Small intestine (tissue), 16 donors: Measurements from ENCODE around the gene PLK2. TPM values are rescaled to one million over a fixed set of nuclear protein-coding genes. Genes with fewer than 3 reads are reported as not detected.

Experiments used
- DNase-seq, 2 donors: peaks; one replicate each; pipeline versions ENCODE4 v3.0.0 to v3.0.0-alpha.2; 2013
- FAIRE-seq: peaks from 2 replicates; lab custom pipeline; 2012; peaks lifted over from hg19 to GRCh38; lab: Jason Lieb, UNC
- H3K27ac ChIP-seq, 3 donors: one replicate each; pipeline ENCODE4 v1.5.1; 2013; ENCODE audit warnings: low read length in 2 of 3, mild to moderate bottlenecking in 2 of 3, control low read depth in 1 of 3, inconsistent platforms in 1 of 3, low read depth in 1 of 3, moderate library complexity in 1 of 3
- H3K27me3 ChIP-seq, 3 donors: one replicate each; pipeline ENCODE4 v1.6.1; 2013; ENCODE audit warnings: low read length in 3 of 3, inconsistent platforms in 1 of 3; ENCODE audit not compliant: control insufficient read depth in 3 of 3, insufficient read depth in 3 of 3
- H3K36me3 ChIP-seq, 3 donors: one replicate each; pipeline ENCODE4 v1.6.1; 2013; ENCODE audit warnings: low read length in 3 of 3, inconsistent platforms in 1 of 3, low read depth in 1 of 3, mild to moderate bottlenecking in 1 of 3, moderate library complexity in 1 of 3; ENCODE audit not compliant: control insufficient read depth in 3 of 3, insufficient read depth in 2 of 3
- H3K4me1 ChIP-seq, 3 donors: one replicate each; pipeline ENCODE4 v1.6.1; 2013; ENCODE audit warnings: low read length in 2 of 3, inconsistent platforms in 1 of 3, low read depth in 1 of 3, mild to moderate bottlenecking in 1 of 3, moderate library complexity in 1 of 3; ENCODE audit not compliant: control insufficient read depth in 3 of 3, insufficient read depth in 2 of 3
- H3K4me3 ChIP-seq, 3 donors: one replicate each; pipeline ENCODE4 v1.5.1; 2013; ENCODE audit warnings: low read length in 3 of 3, control low read depth in 1 of 3, inconsistent platforms in 1 of 3, low read depth in 1 of 3, mild to moderate bottlenecking in 1 of 3, moderate library complexity in 1 of 3
- H3K9me3 ChIP-seq, 2 donors: one replicate each; pipeline ENCODE4 v1.6.1; 2013; ENCODE audit warnings: low read depth in 1 of 2, low read length in 1 of 2; ENCODE audit not compliant: control insufficient read depth in 2 of 2, insufficient read depth in 1 of 2
- WGBS, 3 donors: extraction: QIAGEN DNeasy Blood & Tissue Kit; methylation state at CpG; one replicate each; pipeline ENCODE4 v1.1.7; 2013; 5-methylcytosine and 5-hydroxymethylcytosine counted together
- long read RNA-seq, 10 donors: transcript quantifications; one replicate each; lab custom pipeline, GENCODE V29; 2026
- polyA plus RNA-seq, 4 donors: library from polyadenylated mRNA; stranded (reverse) in 3 of 4; unstranded in 1 of 4; fragments of 200-250 nt in 3 of 4; fragments of 120-200 nt in 1 of 4; gene quantifications; one replicate each; pipeline versions ENCODE4 v1.2.1 to v1.2.3, GENCODE V29; 2013
- donor health status: healthy with polysubstance abuse.
- donor health status: control.
- donor health status: control.
- donor health status: Bipolar disorder and iron deficiency.
- donor health status: healthy.

PLK2 gene
- 10 to 100 TPM in 2 of 4 donors, 1 to 10 TPM in 2; 5.8 to 26.2 (median 9.7) TPM for polyA plus RNA-seq
- long read RNA-seq, donor 1, transcript PLK2-206 (2 exons, 625 nt), result major isoform, 10 of 14 reads
- long read RNA-seq, donor 1, partial matches to known transcripts, result 0 of 14 reads
- long read RNA-seq, donor 1, other reads (novel, unspliced or antisense), result 0 of 14 reads
- long read RNA-seq, donor 2, partial matches to known transcripts, result 0 of 2 reads
- long read RNA-seq, donor 2, other reads (novel, unspliced or antisense), result 0 of 2 reads
- long read RNA-seq, donor 3, transcript PLK2-206 (2 exons, 625 nt), result major isoform, 5 of 8 reads
- long read RNA-seq, donor 3, partial matches to known transcripts, result 0 of 8 reads
- long read RNA-seq, donor 3, other reads (novel, unspliced or antisense), result 0 of 8 reads
- long read RNA-seq, donor 4, partial matches to known transcripts, result 0 of 1 reads
- long read RNA-seq, donor 4, other reads (novel, unspliced or antisense), result 0 of 1 reads
- long read RNA-seq, donor 5, partial matches to known transcripts, result 0 of 4 reads
- long read RNA-seq, donor 5, other reads (novel, unspliced or antisense), result 0 of 4 reads
- long read RNA-seq, donor 6, partial matches to known transcripts, result 0 of 11 reads
- long read RNA-seq, donor 6, other reads (novel, unspliced or antisense), result 0 of 11 reads
- long read RNA-seq, donor 7, transcript PLK2-201 (14 exons, 2,960 nt), result minor isoform, 14 of 58 reads
- long read RNA-seq, donor 7, transcript PLK2-206 (2 exons, 625 nt), result major isoform, 26 of 58 reads
- long read RNA-seq, donor 7, partial matches to known transcripts, result 14 of 58 reads
- long read RNA-seq, donor 7, other reads (novel, unspliced or antisense), result 0 of 58 reads
- long read RNA-seq, donor 8, transcript PLK2-206 (2 exons, 625 nt), result major isoform, 7 of 10 reads
- long read RNA-seq, donor 8, partial matches to known transcripts, result 0 of 10 reads
- long read RNA-seq, donor 8, other reads (novel, unspliced or antisense), result 0 of 10 reads
- long read RNA-seq, donor 9, partial matches to known transcripts, result 0 of 1 reads
- long read RNA-seq, donor 9, other reads (novel, unspliced or antisense), result 0 of 1 reads
- long read RNA-seq, donor 10, transcript PLK2-206 (2 exons, 625 nt), result major isoform, 7 of 11 reads
- long read RNA-seq, donor 10, partial matches to known transcripts, result 0 of 11 reads
- long read RNA-seq, donor 10, other reads (novel, unspliced or antisense), result 0 of 11 reads

- H3K36me3 ChIP-seq, result peaks cover 0 to 5% (median 4%) of the 10 kb centered on the region in 3 donors
- H3K27me3 ChIP-seq, result peaks cover 0 to 10% (median 0%) of the 10 kb centered on the region in 3 donors
- FAIRE-seq, result no peak
- H3K4me1 ChIP-seq, result peaks cover 0 to 3% (median 0%) of the 10 kb centered on the region in 3 donors
- peaks cover 0 to 2% of the 10 kb centered on the region in 2 donors for H3K9me3 ChIP-seq
- peak; percentile 90 to 95 for DNase-seq
- peak within 1 kb of the TSS; percentile 68 to 93 (median 68) for H3K4me3 ChIP-seq
- 0 to 2% (median 1%) methylated on average over 70 to 89 of the region's 89 CpGs for WGBS, 3 donors
- peak within 1 kb of the TSS; percentile 84 to 100 (median 99) for H3K27ac ChIP-seq
Observed at GRCh38 chr5:58460002-58460731, at the start of gene PLK2. Gene PLK2, minus strand, starts transcription at chr5:58460086. Its CDS starts 127 bp downstream, at chr5:58459959.

- no peaks in the 10 kb centered on the region for H3K27me3 ChIP-seq
- no peaks in the 10 kb centered on the region for H3K36me3 ChIP-seq
- no peaks in the 10 kb centered on the region for H3K4me1 ChIP-seq
- WGBS, 3 donors, result 33 to 58% (median 39%) methylated on average over 4 of the region's 4 CpGs
- H3K9me3 ChIP-seq, result no peaks in the 10 kb centered on the region
- no peak overlapping the region for H3K27ac ChIP-seq
- no peak for FAIRE-seq
- H3K4me3 ChIP-seq, result no peak overlapping the region
- no peak for DNase-seq
Observed at GRCh38 chr5:58507715-58508114, 47.8 kb upstream of the PLK2 start.

GRCh38 chr5:58505971-58506640 is 46.2 kb upstream of the PLK2 start:
- no peak for FAIRE-seq
- 38 to 70% (median 59%) methylated on average over 2 of the region's 2 CpGs for WGBS, 3 donors
- no peak for DNase-seq
- Histone ChIP-seq H3K27ac (no peak overlapping the region), H3K27me3 (no peaks in the 10 kb centered on the region), H3K4me1 (no peaks in the 10 kb centered on the region), H3K4me3 (no peak overlapping the region), H3K36me3 (no peaks in the 10 kb centered on the region), H3K9me3 (no peaks in the 10 kb centered on the region)

- Histone ChIP-seq H3K27ac (no peak overlapping the region), H3K4me1 (no peaks in the 10 kb centered on the region), H3K36me3 (no peaks in the 10 kb centered on the region), H3K9me3 (no peaks in the 10 kb centered on the region), H3K27me3 (no peaks in the 10 kb centered on the region), H3K4me3 (no peak overlapping the region)
- FAIRE-seq (no peak), DNase-seq (no peak)
- WGBS, 3 donors, result 42 to 51% (median 43%) methylated on average over 3 of the region's 3 CpGs
Observed at GRCh38 chr5:58505502-58505901, 45.6 kb upstream of the PLK2 start.

DNA sequence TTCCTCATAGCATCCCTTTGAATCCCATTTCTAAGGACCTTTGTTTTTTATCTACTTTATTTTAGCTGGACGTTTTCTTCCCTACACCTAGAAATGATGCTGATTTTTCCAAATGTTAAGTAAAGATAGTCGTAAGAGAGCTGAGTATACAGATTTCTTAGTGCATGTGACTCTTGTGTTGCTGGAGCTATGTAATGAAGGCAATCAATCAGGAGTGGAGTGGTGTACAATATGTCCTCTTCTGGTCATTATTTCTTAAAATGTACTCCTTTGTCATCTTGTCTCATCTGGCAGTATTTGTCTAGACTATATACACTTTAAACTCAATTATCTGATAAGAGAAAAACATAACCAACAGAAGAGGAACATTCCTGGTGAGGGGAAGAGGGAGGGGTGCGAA is 44.9 kb upstream of the PLK2 start:
- DNase-seq (no peak), FAIRE-seq (no peak)
- H3K9me3 ChIP-seq, result no peaks in the 10 kb centered on the region
- H3K4me1 ChIP-seq, result no peaks in the 10 kb centered on the region
- H3K4me3 ChIP-seq, result no peak overlapping the region
- H3K27me3 ChIP-seq, result no peaks in the 10 kb centered on the region
- no peak overlapping the region for H3K27ac ChIP-seq
- 53 to 66% (median 62%) methylated on average over 3 of the region's 3 CpGs for WGBS, 3 donors
- H3K36me3 ChIP-seq, result no peaks in the 10 kb centered on the region

DNA sequence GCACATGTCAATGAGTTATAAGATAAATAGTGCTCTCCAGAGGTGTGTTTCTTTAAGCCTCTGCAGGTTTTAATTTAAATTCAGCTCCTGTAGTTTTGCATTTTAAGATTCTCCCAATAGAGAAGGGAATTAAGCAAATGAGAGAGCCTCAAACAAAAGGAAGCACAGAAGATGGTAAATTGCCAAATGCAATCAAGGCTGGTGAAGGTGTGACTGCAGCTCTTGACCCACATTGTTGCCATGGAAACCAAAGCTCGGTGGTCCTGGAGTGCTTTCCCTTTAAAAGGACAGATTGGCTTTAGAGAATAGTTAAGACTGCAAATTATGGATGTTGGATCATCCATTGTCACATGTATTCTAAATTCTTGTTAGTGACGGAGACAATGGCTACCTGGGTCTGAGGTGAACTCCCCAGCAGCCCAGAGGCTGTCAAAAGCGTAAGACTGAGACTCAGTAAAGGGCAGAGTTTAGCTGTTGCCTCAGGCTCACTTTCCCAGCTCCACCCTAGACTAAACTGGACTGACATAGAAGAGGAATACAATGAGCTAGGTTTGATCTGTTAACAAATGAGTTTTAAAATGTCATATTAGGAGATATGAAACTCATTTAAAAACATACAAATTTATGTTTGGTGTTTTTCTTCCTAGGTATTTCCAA is 43.6 kb upstream of the PLK2 start:
- no peaks in the 10 kb centered on the region for H3K27me3 ChIP-seq
- H3K4me3 ChIP-seq, result no peak overlapping the region
- FAIRE-seq, result no peak
- H3K36me3 ChIP-seq, result no peaks in the 10 kb centered on the region
- WGBS, 3 donors, result 58 to 63% (median 62%) methylated on average over 3 of the region's 3 CpGs
- no peak overlapping the region for H3K27ac ChIP-seq
- H3K4me1 ChIP-seq, result no peaks in the 10 kb centered on the region
- DNase-seq, result no peak
- H3K9me3 ChIP-seq, result no peaks in the 10 kb centered on the region

DNA sequence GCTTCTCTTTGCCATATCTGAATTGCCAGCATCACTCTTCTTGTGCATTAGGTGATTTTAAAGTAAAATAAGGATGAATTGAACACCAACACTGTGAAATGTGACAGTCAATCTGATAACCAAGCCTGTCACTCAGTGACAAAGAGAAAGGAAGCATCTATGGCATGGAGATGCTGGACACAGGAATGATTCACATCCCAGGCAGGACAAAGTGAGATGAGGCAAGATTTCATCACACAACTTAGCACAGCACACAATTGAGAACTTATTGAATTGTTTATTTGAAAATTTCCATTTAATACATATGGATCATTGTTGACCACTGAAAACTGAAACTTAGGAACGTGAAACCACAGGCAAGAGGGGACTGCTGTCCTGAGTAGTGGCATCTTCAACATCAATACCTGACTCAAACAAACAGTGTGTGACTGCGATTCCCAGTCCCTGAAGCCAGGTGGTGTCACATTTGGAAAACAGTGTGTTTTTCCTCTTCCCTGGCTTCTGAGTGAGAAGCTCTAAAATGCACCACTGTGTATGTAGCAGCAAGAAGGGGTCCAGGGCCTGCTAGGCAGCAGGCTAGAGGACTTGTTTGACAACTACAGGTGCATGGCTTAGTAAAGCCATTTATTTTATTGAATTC is 42.0 kb upstream of the PLK2 start:
- no peak for FAIRE-seq
- H3K4me3 ChIP-seq, result no peak overlapping the region
- DNase-seq, result no peak
- H3K27me3 ChIP-seq, result no peaks in the 10 kb centered on the region
- no peaks in the 10 kb centered on the region for H3K9me3 ChIP-seq
- no peaks in the 10 kb centered on the region for H3K36me3 ChIP-seq
- no peak overlapping the region for H3K27ac ChIP-seq
- 77 to 85% (median 80%) methylated on average over 2 of the region's 2 CpGs for WGBS, 3 donors
- H3K4me1 ChIP-seq, result no peaks in the 10 kb centered on the region
